GM21423 (cell line): ENCODE measurements around the gene PKNOX1.
"Not testable (repeated sequence)": the region's sequence is repeated elsewhere in the genome, so short reads cannot be mapped to it uniquely, and the experiment has no call there.

Source experiments
- ATAC-seq: cut with Tn5 transposase; IDR thresholded peaks from one replicate; pipeline ENCODE4 v1.9.1; 2021; ENCODE audit warnings: mild to moderate bottlenecking, moderate library complexity; ENCODE audit not compliant: unreplicated experiment

Gene PKNOX1, protein sequence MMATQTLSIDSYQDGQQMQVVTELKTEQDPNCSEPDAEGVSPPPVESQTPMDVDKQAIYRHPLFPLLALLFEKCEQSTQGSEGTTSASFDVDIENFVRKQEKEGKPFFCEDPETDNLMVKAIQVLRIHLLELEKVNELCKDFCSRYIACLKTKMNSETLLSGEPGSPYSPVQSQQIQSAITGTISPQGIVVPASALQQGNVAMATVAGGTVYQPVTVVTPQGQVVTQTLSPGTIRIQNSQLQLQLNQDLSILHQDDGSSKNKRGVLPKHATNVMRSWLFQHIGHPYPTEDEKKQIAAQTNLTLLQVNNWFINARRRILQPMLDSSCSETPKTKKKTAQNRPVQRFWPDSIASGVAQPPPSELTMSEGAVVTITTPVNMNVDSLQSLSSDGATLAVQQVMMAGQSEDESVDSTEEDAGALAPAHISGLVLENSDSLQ

DNA sequence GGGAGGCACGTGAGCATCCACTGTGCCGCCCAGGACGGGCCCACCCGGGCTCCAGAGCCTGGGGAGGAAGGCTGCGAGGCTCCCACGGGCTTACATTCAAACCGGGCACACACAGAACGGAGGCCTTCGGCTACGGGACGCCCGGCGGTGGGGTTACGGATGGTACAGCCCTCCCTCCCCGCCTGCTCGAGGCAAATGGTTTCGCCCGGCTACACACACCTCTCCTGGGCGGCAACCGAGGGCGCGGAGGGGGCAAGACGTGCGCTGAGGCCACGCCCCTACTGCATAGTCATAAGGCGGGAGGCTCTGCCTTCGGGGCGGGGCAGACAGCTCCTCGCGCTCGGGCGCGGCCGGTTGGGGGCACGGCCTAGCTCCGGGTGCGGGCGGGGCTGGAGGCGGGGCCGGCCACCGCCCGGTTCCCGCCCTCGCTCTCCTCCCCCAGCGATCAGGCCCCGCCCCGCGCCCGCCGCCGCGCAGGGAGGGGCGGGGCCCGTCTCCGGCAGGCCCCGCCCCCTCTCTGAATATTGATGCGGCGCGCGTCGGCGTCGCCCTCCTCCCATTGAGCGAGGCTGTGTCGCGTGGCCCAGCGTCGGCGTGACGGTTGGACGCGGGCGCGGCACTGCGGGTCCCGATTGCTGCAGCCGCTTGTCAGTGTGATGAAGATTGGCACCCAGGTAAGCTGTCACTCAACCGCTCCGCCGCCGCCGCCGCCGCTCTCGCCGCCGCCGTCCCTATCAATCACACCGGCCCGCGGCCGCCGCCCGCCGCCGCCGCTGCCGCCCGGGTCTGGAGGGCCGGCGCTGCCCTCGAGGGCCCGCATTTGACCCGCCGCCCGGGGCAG lies at the start of gene PKNOX1:
Gene PKNOX1, plus strand, starts transcription at position 572 of the 841 bp plus-strand sequence. CDS start 29,820 bp downstream, outside the sequence.
- ATAC-seq: peak; percentile 80

DNA sequence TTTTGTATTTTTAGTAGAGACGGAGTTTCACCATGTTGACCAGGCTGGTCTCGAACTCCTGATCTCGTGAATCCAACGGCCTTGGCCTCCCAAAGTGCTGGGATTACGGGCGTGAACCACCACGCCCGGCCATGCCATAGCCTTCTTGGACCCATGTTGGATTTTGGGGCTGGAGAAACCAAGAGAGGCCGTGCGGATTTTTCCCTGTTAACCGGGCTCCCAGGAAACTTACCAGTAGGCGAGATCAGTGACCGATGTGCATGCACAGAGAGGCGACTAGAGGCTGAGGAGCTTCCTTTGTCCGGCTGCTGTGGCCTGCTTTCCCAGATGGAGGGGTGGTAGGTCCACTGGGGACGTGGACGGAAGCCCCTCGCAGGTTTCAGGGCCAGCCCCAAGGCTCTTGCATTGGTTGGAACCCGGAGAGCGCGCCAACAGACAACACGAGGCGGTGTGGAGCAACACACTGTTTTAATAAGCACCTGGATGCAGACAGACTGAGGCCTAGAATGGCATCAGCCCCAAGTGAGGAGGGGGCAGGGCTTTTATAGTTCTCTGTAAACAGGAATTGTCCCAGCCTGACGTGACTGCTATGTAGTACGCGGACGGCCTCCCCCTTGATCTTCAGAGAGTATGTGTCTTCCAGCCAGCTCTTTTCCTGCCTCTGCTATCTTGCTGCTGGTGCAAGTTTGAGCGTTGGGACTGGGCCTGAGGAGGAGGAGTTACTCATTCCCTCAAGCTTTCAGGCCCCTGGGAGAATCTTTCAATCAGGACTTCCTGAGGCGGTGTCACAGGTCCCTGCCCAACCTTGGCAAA lies 49.0 kb upstream of the PKNOX1 start, which contains the start of gene ERVH48-1:
Gene ERVH48-1, minus strand, starts transcription at position 517 of the 813 bp plus-strand sequence. CDS start 6,624 bp downstream, outside the sequence.
- no peak for ATAC-seq

DNA sequence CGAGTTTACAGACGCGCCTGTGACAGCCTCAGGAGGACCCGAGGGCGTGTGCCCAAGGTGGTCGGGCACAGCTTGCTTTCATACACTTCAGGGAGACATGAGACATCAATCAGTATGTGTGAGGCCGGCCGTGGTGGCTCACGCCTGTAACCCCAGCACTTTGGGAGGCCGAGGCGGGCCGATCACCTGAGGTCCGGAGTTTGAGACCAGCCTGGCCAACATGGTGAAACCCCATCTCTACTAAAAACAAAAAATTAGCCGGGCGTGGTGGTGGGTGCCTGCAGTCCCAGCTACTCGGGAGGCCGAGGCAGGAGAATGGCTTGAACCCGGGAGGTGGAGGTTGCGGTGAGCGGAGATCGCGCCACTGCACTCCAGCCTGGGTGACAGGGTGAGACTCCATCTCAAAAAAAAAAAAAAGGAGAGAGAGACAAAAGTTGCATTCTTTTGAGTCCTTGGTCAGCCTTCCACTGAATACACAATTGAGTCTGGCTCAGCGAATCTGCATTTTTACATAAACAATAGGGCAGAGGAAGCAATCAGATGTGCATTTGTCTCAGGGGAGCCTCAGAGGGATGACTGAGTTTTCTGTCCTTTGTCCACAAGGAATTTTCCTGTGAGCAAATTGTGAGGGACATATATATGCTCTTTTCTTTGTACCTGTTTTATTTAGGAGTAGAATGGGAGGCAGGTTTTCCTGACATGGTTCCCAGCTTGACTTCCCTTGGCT lies 46.7 kb upstream of the PKNOX1 start:
- ATAC-seq: not testable (repeated sequence)

DNA sequence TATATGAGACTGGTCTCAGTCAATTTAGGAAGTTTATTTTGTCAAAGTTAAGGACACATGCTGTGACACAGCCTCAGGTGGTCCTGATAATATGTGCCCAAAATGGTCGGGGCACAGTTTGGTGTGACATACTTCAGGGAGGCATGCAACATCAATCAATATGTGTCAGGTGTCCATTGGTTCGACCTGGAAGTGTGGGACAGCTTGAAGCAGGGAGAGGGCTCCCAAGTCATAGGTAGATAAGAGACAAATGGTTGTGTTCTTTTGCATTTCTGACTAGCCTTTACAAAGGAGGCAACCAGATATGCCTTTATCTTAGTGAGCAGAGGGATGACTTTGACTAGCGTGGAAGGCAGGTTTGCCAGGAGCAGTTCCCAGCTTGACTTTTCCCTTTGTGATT lies 44.4 kb upstream of the PKNOX1 start:
- no peak for ATAC-seq

DNA sequence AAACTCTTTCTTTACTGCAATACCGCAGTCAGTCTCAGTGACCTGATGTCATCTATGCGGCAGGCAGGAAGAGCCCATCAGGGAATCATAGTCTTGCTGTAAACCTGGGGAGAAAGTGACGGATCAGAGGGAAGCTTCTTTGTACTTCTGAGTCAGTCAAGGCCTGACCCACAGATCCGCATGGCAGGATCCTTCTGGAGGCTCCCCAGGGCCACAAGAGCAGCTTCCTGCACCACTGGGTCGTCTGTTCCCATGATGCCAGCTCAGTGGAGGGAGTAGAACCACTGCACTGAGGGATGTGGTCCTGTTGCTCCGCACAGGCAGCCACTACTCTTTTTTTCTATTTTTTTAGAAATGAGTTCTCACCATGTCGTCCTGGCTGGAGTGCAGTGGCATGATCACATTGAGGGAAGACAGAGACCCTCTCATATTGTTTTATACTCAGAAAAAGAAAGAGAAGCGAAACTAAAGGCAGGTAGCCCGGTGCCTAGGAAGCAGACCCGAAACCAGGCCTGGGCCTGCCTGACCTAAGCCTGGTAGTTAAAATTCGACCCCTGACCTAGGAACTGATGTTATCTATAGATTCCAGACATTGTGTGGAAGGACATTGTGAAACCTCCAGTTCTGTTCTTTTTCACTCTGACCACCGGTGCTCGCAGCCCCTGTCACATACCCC lies 42.7 kb upstream of the PKNOX1 start:
- ATAC-seq: no peak

DNA sequence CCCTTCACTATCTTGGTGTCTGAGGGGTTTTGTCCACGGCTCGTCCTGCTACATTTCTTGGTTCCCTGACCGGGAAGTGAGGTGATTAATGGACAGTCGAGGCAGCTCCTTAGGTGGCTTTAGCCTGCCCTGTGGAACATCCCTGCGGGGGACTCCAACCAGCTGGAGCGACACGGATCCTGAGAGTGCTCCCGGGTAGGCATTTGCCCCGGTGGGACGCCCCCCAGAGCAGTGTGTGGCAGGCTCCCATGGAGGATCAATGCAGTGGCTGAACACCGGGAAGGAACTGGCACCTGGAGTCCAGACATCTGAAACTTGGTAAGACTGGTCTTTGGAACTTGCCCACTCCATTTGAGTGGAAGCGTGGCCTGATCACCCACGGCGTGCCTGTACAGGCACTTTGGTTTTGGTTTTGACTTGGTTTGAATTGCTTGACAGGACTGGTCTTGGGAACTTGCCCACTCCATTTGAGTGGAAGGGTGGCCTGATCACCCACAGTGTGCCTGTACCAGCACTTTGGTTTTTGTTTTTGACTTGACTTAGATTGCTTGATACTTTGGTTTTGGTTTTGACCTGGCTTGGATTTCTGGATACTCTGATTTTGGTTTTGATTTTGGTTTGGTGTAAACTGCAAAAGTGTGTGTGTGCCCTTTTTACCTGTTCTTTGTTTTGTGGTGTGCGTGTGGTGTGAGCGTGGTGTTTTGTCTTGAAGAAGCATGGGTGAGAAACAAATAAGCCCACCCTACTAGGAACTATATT lies 41.8 kb upstream of the PKNOX1 start:
- not testable (repeated sequence) for ATAC-seq

DNA sequence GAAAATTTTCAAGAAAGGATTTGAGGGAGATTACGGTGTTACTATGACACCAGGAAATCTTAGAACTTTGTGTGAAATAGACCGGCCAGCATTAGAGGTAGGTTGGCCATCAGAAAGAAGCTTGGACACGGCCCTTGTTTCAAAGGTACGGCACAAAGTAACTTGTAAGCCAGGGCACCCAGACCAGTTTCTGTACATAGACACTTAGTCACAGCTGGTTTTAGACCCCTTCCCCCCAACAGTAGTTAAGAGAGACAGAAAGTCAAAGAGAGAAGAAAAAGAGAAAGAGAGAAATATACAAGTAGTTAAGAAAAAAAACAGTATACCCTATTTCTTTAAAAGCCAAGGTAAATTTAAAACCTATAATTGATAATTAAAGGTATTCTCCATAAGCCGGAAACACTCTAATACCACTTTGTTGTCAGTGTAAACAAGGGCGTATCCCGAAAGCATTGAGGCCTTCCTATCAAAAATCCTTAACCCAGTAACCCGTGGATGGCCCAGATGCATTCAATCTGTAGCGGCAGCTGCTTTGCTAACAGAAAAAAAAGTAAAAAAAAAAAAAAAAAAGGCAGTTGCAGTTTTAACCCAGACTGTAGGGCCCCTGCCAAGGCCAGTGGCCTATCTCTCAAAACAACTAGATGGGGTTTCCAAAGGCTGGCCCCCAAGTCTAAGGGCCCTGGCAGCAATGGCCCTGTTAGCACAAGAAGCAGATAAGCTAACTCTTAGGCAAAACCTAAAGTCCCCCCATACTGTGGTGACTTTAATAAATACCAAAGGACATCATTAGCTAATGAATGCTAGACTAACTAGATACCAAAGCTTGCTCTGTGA lies 41.0 kb upstream of the PKNOX1 start:
- not testable (repeated sequence) for ATAC-seq

DNA sequence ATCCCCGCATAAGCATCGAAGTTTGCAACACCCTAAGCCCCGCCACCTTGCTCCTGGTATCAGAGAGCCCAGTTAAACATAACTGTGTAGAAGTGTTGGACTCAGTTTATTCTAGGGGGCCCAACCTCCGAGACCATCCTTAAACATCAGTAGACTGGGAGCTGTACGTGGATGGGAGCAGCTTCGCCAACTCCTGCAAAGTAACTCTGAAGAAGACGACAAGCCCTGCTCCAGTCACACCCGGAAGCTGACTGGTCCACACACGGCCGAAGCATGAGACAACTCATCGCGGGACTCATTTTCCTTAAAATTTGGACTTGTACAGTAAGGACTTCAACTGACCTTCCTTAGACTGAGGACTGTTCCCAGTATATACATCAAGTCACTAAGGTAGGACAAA lies 40.4 kb upstream of the PKNOX1 start:
- ATAC-seq: not testable (repeated sequence)

DNA sequence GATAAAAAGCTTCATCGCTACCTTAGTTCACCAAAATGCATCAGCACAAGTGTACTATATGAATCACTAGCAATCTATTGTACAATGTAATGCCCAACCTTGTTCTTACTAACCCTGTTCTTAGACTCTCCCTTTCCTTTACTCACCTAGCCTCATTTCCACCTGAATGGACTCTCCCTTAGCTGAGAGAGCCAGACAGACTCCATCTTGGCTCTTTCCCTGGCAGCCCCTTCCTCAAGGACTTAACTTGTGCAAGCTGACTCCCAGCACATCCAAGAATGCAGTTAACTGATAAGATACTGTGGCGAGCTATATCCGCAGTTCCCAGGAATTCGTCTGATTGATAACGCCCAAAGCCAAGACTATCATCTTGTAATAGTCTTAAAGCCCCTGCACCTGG lies 38.0 kb upstream of the PKNOX1 start:
- ATAC-seq: not testable (repeated sequence)

DNA sequence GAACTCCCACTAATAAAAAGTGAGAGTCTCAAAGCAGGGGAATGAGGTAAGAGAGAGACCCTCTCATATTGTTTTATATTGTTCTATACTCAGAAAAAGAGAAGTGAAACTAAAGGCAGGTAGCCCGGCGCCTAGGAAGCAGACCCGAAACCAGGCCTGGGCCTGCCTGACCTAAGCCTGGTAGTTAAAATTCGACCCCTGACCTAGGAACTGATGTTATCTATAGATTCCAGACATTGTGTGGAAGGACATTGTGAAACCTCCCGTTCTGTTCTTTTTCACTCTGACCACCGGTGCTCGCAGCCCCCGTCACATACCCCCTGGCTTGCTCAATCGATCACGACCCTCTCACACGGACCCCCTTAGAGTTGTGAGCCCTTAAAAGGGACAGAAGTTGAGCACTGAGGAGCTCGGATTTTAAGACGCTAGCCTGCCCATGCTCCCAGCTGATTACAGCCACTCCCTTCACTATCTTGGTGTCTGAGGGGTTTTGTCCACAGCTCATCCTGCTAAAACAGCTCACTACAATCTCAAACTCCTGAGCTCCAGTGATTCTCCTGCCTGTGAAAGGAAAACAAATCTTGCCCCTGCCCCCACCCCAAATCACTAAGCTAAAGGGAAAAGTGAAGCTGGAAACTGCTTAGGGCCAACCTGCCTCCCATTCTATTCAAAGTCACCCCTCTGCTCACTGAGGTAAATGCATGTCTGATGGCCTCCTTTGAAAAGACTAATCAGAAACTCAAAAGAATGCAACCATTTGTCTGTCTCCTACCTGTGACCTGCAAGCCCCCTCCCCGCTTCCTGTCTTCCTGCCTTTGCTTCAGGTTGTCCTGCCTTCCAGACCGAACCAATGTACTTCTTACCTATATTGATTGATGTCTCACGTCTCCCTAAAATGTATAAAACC lies 37.1 kb upstream of the PKNOX1 start:
- ATAC-seq: not testable (repeated sequence)

DNA sequence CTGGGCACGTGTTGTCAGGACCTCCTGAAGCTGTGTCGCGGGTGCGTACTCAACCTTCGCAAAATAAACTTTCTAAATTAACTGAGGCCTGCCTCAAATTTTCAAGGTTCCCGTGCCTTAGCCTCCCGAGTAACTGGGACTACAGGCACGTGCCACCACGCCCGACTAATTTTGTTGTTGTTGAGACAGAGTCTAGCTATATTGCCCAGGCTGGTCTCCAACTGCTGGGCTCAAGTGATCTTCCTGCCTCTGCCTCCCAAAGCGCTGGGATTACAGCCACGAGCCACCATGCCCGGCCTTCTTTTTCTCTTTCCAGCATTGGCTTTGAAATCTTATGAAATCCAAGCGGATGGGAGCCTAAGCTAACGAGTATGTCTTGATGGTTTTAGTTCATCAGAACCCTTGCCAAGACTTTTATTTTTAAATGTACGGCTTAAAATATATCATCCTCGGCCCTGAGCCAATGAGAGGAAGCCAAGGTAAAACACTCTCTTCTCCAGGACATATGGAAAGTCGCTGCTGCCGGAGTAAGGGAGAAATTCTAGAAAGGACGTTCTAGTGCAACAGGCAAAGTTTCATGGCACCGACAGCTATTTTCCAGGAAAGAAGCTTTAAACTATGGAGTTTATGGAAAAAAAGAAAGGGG lies 36.3 kb upstream of the PKNOX1 start:
- no peak for ATAC-seq

DNA sequence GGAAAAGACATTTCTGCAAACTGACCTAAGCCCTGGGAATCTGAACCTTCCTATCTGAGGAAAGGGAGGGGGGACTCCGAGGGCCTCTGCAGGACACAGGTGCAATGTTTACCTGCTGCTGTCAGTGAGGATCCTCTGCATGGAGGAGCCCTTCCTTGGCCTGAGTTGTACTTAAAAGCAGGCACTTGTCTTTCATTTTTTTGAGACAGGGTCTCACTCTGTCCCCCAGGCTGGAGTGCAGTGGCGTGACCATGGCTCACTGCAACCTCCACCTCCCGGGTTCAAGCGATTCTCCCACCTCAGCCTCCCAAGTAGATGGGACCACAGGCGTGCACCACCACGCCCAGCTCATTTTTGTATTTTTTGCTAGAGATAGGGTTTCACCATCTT lies 35.8 kb upstream of the PKNOX1 start:
- ATAC-seq: not testable (repeated sequence)

DNA sequence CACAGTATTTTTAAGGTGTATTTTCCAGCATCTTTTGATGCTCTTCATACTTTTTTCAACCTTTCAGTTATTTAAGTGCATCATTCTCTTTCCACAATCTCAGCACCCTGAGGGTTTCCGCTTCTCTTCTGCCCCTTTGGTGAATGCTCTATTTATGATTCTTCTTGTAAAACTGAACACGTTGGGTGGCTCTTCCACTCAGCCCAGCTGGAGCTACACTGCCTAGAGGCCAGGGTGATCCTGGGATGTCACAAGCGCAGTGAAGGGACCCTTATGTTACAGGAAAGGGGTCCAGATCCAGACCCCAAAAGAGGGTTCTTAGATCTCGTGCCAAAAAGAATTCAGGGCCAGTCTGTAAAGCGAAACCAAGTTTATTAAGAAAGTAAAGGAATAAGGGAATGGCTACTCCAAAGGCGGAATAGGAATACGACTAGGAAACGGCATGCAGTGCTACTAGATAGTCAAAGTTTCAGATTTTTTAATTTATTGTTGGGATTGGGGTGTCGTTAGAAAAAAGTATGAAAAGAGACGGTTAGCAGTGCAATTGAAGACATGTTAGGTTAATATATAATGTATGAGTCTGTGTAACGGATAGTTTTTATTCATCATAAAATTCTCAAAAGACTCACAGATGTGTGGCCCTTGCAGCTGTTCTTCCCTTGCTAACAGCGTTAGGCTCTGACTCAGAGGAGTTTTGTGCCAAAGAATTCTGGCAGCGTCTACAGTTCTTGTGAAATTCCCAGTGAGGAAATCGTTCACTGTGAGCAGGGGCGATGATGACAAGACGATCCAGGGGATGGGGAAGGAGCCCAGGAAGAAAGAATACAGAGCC lies 34.6 kb upstream of the PKNOX1 start:
- no peak for ATAC-seq

DNA sequence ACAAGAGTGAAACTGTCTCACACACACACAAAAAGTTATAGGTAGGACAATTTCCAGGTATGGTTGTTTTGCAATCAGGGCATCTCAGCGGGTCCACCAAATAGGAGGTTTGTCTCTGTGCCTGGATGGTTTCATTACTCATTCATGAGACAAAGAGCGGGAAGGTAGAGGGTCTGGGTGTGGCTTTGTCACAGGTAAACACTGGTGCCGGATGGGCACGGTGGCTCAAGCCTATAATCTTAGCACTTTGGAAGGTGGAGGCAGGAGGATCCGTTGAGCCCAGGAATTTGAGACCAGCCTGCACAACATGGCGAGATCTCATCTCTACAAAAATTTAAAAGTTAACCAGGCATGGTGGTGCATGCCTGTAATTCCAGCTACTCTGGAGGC lies 32.7 kb upstream of the PKNOX1 start:
- no peak for ATAC-seq

DNA sequence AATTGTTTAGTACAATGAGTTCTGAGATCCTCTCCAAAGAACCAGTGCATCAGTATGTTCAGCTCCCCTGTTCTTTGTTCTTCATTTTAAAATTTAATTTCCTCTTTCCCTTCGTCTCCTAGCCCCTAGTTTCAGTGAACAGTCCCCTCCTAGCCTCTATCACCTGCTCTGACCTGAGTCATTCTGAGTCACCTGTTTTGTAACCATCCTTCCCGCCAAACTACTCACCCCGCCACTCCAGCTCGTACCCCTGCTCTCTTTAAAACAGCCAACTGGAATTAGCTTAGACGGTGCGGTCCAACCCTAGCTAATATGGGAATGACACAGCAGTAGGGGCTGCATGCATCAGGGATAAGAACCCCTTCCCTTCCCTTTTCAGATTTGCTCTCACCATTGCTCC lies 32.1 kb upstream of the PKNOX1 start:
- ATAC-seq: no peak
